Kidney (tissue), 14 donors: ENCODE results near the gene CYGB. TPM values are rescaled to one million over a fixed set of nuclear protein-coding genes. Genes with fewer than 3 reads are reported as not detected.
A peak's percentile ranks its signal among the peaks of the same experiment; 100 is the strongest.
"Not testable (repeated sequence)": the region's sequence is repeated elsewhere in the genome, so short reads cannot be mapped to it uniquely, and the experiment has no call there.

Experiments used
- DNase-seq, 5 donors: peaks; one replicate each; pipeline ENCODE4 v3.0.0-alpha.2; 2013 to 2020
- FAIRE-seq: peaks from 2 replicates; lab custom pipeline; 2012; peaks lifted over from hg19 to GRCh38; lab: Jason Lieb, UNC
- H3K27ac ChIP-seq, 2 donors: one replicate each; pipeline ENCODE4 v1.7.0; 2013; ENCODE audit warnings: low read depth in 2 of 2, low read length in 2 of 2, inconsistent platforms in 1 of 2
- H3K27me3 ChIP-seq: one replicate; pipeline ENCODE4 v1.7.1; 2013; ENCODE audit warnings: low read length, inconsistent platforms; ENCODE audit not compliant: control insufficient read depth, insufficient read depth
- H3K36me3 ChIP-seq, 3 donors: one replicate each; pipeline versions ENCODE4 v1.7.0 to v1.7.1; 2013; ENCODE audit warnings: low read length in 3 of 3, control low read depth in 1 of 3, inconsistent platforms in 1 of 3; ENCODE audit not compliant: insufficient read depth in 3 of 3, control insufficient read depth in 2 of 3
- H3K4me1 ChIP-seq, 3 donors: one replicate each; pipeline versions ENCODE4 v1.7.0 to v1.7.1; 2013; ENCODE audit warnings: low read length in 3 of 3, inconsistent platforms in 1 of 3, low read depth in 1 of 3; ENCODE audit not compliant: control insufficient read depth in 2 of 3, insufficient read depth in 2 of 3
- H3K4me3 ChIP-seq, 3 donors: one replicate each; pipeline versions ENCODE4 v1.7.0 to v1.8.1; 2013; ENCODE audit warnings: low read length in 3 of 3, control low read depth in 1 of 3, inconsistent platforms in 1 of 3
- H3K9ac ChIP-seq, 3 donors: one replicate each; pipeline versions ENCODE4 v1.7.0 to v1.7.1; 2013; ENCODE audit warnings: low read length in 3 of 3, control low read depth in 1 of 3, inconsistent platforms in 1 of 3
- H3K9me3 ChIP-seq, 3 donors: one replicate each; pipeline versions ENCODE4 v1.7.0 to v1.7.1; 2013; ENCODE audit warnings: low read length in 3 of 3, control low read depth in 1 of 3, inconsistent platforms in 1 of 3; ENCODE audit not compliant: control insufficient read depth in 2 of 3, insufficient read depth in 1 of 3
- CTCF ChIP-seq: IDR thresholded peaks from 3 replicates; pipeline ENCODE4 v1.5.1; 2012; ENCODE audit warnings: mild to moderate bottlenecking, moderate library complexity, borderline replicate concordance; ENCODE audit not compliant: insufficient read depth; ENCODE audit errors: extremely low read depth
- intact Hi-C: fragments of 100-400 bp; cut with DNase I; formaldehyde crosslinking; loops from one replicate; pipeline ENCODE4 v1.11.1; 2022
- polyA plus RNA-seq: library from polyadenylated mRNA; stranded (reverse); fragments of 350-450 nt; fragmentation: Illumina TruSeq; extraction: RNeasy Lipid Tissue Mini Kit (QIAGEN cat#74804); gene quantifications from one replicate; pipeline ENCODE4 v1.2.3, GENCODE V29; 2014; ENCODE audit warnings: low read depth, low replicate concordance; ENCODE audit not compliant: insufficient read depth
- total RNA-seq: library from RNA; stranded (reverse); fragmentation: NEBNext Ultra II Directional; extraction: Animal tissue kit (Norgen Biotek cat#: 25700); gene quantifications from one replicate; pipeline ENCODE4 v1.2.1, GENCODE V29; 2021
- donor health status: control.
- donor health status: control.
- donor health status: control.
- donor health status: control.
- donor health status: control.
- donor health status: DM: yes; HTN: yes; CAD: no.
- donor health status: Normal renal cell carcinoma (clear cell type).

CYGB gene
- total and polyA plus RNA-seq, 2 donors from 2014 or later, result 6.7 to 12.6 TPM

- FAIRE-seq (no peak), DNase-seq (no peak)
- H3K27ac ChIP-seq, result no peak overlapping the region
- H3K27me3 ChIP-seq, result no peaks in the 10 kb centered on the region
- H3K36me3 ChIP-seq, result peaks cover 10 to 29% (median 10%) of the 10 kb centered on the region in 3 donors
- H3K4me3 ChIP-seq, result no peak overlapping the region
- no peak overlapping the region for H3K9ac ChIP-seq
- no peak for TF ChIP-seq CTCF
- H3K9me3 ChIP-seq, result no peaks in the 10 kb centered on the region
- peaks cover 0 to 18% (median 17%) of the 10 kb centered on the region in 3 donors for H3K4me1 ChIP-seq
- intact Hi-C loops, result no loop called here
Observed at GRCh38 chr17:76560036-76560876, 22.7 kb upstream of the CYGB start.

- DNase-seq, H3K27me3 ChIP-seq, H3K27ac ChIP-seq, intact Hi-C loops, H3K9me3 ChIP-seq, FAIRE-seq, H3K9ac ChIP-seq, H3K4me3 ChIP-seq: not testable (repeated sequence)
- Histone ChIP-seq H3K36me3 (peaks cover 4 to 23% (median 9%) of the 10 kb centered on the region in 3 donors), H3K4me1 (peaks cover 0 to 19% (median 18%) of the 10 kb centered on the region in 3 donors)
Observed at GRCh38 chr17:76559460-76559859, 22.0 kb upstream of the CYGB start.

- peak; percentile 41 for TF ChIP-seq CTCF
- intact Hi-C loops, result no loop called here
Observed at GRCh38 chr17:76558198-76559095, 20.9 kb upstream of the CYGB start.

More at GRCh38 chr17:76558198-76559095, 20.9 kb upstream of the CYGB start:
- H3K9ac ChIP-seq, result peak overlapping the region; percentile 57 to 100 (median 97)
- H3K27ac ChIP-seq, result peak overlapping the region; percentile 80 to 96
- peaks cover 4 to 22% (median 9%) of the 10 kb centered on the region in 3 donors for H3K36me3 ChIP-seq
- DNase-seq (peak in 1 of 5 donors; percentile 62), FAIRE-seq (no peak)
- no peaks in the 10 kb centered on the region for H3K27me3 ChIP-seq
- H3K9me3 ChIP-seq, result no peaks in the 10 kb centered on the region
- peaks cover 0 to 27% (median 24%) of the 10 kb centered on the region in 3 donors for H3K4me1 ChIP-seq
- H3K4me3 ChIP-seq, result peak overlapping the region; percentile 83 to 100 (median 95)
